B cell (primary cell): ENCODE results near the gene BSND. TPM values are rescaled to one million over a fixed set of nuclear protein-coding genes. Genes with fewer than 3 reads are reported as not detected.

Source experiments
- ATAC-seq: fragments of 200-7000 bp; cut with Tn5 transposase; one replicate; pipeline ENCODE4 v1.10.0; 2021; ENCODE audit warnings: low read depth, mild to moderate bottlenecking, moderate number of reproducible peaks, moderate library complexity
- CTCF ChIA-PET: fragments of 350-600 bp; sonication (Branson Sonifier 250); formaldehyde crosslinking; loops from one replicate; lab custom pipeline; 2021; ENCODE audit warnings: antibody characterized with exemption, inconsistent platforms; lab: Charles Lee
- POLR2A ChIA-PET: fragments of 350-600 bp; sonication (Branson Sonifier 250); formaldehyde crosslinking; loops from one replicate; lab custom pipeline; 2021; ENCODE audit warnings: antibody characterized with exemption; lab: Charles Lee
- DNase-seq: peaks from one replicate; pipeline ENCODE4 v3.0.0; 2013
- H2AFZ ChIP-seq: 2 replicates; pipeline ENCODE4 v1.6.1; 2012; ENCODE audit warnings: mild to moderate bottlenecking, low read depth, low read length; ENCODE audit not compliant: insufficient read depth, poor library complexity, severe bottlenecking
- H3K27ac ChIP-seq, 2 donors: 1 replicate in 1 of 2; 2 replicates in 1 of 2; pipeline ENCODE4 v1.5.1; 2012 to 2013; ENCODE audit warnings: low read length in 2 of 2, mild to moderate bottlenecking in 2 of 2, moderate library complexity in 1 of 2
- H3K27me3 ChIP-seq, 4 experiments: fragments of 200-600 bp in 1 of 4; sonication (generic) in 1 of 4; replicated peaks in 1 of 4; 1 replicate in 2 of 4; 2 replicates in 2 of 4; pipeline versions ENCODE4 v1.6.1 to v1.7.0; 2013 to 2016; ENCODE audit warnings: low read length in 3 of 4, mild to moderate bottlenecking in 2 of 4, mixed read lengths in 1 of 4, moderate library complexity in 1 of 4; ENCODE audit not compliant: insufficient read depth in 4 of 4, control insufficient read depth in 3 of 4; ENCODE audit errors: control extremely low read depth in 1 of 4
- H3K36me3 ChIP-seq, 2 experiments: replicated peaks in 1 of 2; 1 replicate in 1 of 2; 2 replicates in 1 of 2; pipeline versions ENCODE4 v1.6.1 to v1.7.1; 2013; ENCODE audit warnings: low read length in 1 of 2; ENCODE audit not compliant: insufficient read depth in 2 of 2, control insufficient read depth in 1 of 2; ENCODE audit errors: control extremely low read depth in 1 of 2, extremely low read depth in 1 of 2
- H3K4me1 ChIP-seq, 2 donors: fragments of 200-600 bp in 1 of 2; sonication (generic) in 1 of 2; 1 replicate in 1 of 2; 2 replicates in 1 of 2; pipeline versions ENCODE4 v1.5.1 to v1.6.1; 2013 to 2017; ENCODE audit warnings: low read length in 2 of 2; ENCODE audit not compliant: control insufficient read depth in 2 of 2, insufficient read depth in 2 of 2
- H3K4me2 ChIP-seq: replicated peaks from 2 replicates; pipeline ENCODE3; 2012; ENCODE audit warnings: mild to moderate bottlenecking, low read depth, low read length; ENCODE audit not compliant: poor library complexity, severe bottlenecking
- H3K4me3 ChIP-seq, 5 experiments: fragments of 200-600 bp in 1 of 5; sonication (generic) in 1 of 5; 1 replicate in 3 of 5; 2 replicates in 2 of 5; pipeline versions ENCODE4 v1.5.1 to v1.7.0; 2011 to 2016; ENCODE audit warnings: low read length in 4 of 5, mild to moderate bottlenecking in 4 of 5, low read depth in 2 of 5, control low read depth in 1 of 5, moderate library complexity in 1 of 5; ENCODE audit not compliant: insufficient read depth in 1 of 5; ENCODE audit errors: control extremely low read depth in 1 of 5, extremely low read depth in 1 of 5
- H3K79me2 ChIP-seq: fragments of 200-600 bp; sonication (generic); one replicate; pipeline ENCODE4 v1.6.0; 2016; ENCODE audit warnings: low read length; ENCODE audit not compliant: control insufficient read depth, insufficient read depth
- H3K9ac ChIP-seq: fragments of 200-600 bp; sonication (generic); 2 replicates; pipeline ENCODE4 v1.6.1; 2017; ENCODE audit warnings: mild to moderate bottlenecking, low read length, moderate library complexity
- H3K9me3 ChIP-seq, 3 donors: one replicate each; pipeline versions ENCODE4 v1.6.1 to v1.7.1; 2013; ENCODE audit warnings: low read length in 2 of 3; ENCODE audit not compliant: control insufficient read depth in 2 of 3, insufficient read depth in 1 of 3; ENCODE audit errors: control extremely low read depth in 1 of 3
- H4K20me1 ChIP-seq: 2 replicates; pipeline ENCODE4 v1.6.0; 2012; ENCODE audit warnings: mild to moderate bottlenecking, low read length; ENCODE audit not compliant: insufficient read depth, control insufficient read depth, poor library complexity, severe bottlenecking
- H3K27ac Mint-ChIP-seq: one replicate; pipeline ENCODE4 v1.8.0; 2021; ENCODE audit warnings: mixed read lengths
- H3K27me3 Mint-ChIP-seq: one replicate; pipeline ENCODE4 v1.8.0; 2021; ENCODE audit warnings: mixed read lengths
- H3K4me1 Mint-ChIP-seq: one replicate; pipeline ENCODE4 v1.8.0; 2021; ENCODE audit warnings: mixed read lengths
- H3K4me3 Mint-ChIP-seq: one replicate; pipeline ENCODE4 v1.8.0; 2021; ENCODE audit warnings: mixed read lengths
- H3K9me3 Mint-ChIP-seq: one replicate; pipeline ENCODE4 v1.8.0; 2022; ENCODE audit warnings: mixed read lengths; ENCODE audit not compliant: insufficient read depth
- CTCF ChIP-seq: fragments of 200-600 bp; IDR thresholded peaks from one replicate; pipeline ENCODE4 v1.8.0; 2022; ENCODE audit warnings: antibody characterized with exemption, mild to moderate bottlenecking
- EZH2 ChIP-seq: IDR thresholded peaks from 2 replicates; pipeline ENCODE4 v1.6.1; 2012; ENCODE audit warnings: borderline replicate concordance, low read depth, mild to moderate bottlenecking, moderate library complexity, low read length; ENCODE audit not compliant: insufficient read depth, poor library complexity, severe bottlenecking
- WGBS: methylation state at CpG from one replicate; pipeline ENCODE4 v1.1.5; 2013; ENCODE audit warnings: missing lambda C conversion rate; ENCODE audit not compliant: insufficient coverage; 5-methylcytosine and 5-hydroxymethylcytosine counted together
- intact Hi-C: fragments of 100-400 bp; cut with micrococcal nuclease; formaldehyde crosslinking; loops from one replicate; pipeline ENCODE4 v1.10.0; 2022
- polyA plus RNA-seq: library from polyadenylated mRNA; depleted of rRNA; stranded (reverse); fragments of >200 nt; gene quantifications from 2 replicates; pipeline ENCODE4 v1.2.3, GENCODE V29; 2012
- total RNA-seq, 2 donors: library from RNA; stranded (reverse); fragments of 120-200 nt in 1 of 2; gene quantifications; 1 replicate in 1 of 2; 2 replicates in 1 of 2; pipeline versions ENCODE4 v1.2.3 to v1.2.4, GENCODE V29; 2013 to 2022

BSND gene
- total and polyA plus RNA-seq, 2 donors (not counting 1 experiment from before 2014, with no cell fraction given), result not detected

GRCh38 chr1:55043726-55044125 is 45.0 kb downstream of the BSND start:
- no peak overlapping the region for H3K4me2 ChIP-seq
- ATAC-seq, result no peak
- H3K27me3 Mint-ChIP-seq, result peaks cover 36% of the 10 kb centered on the region
- intact Hi-C loops, result no loop called here
- H3K9me3 Mint-ChIP-seq, result no peaks in the 10 kb centered on the region
- peaks cover 0 to 14% (median 3%) of the 10 kb centered on the region in 4 experiments for H3K27me3 ChIP-seq
- ChIA-PET CTCF (no interaction called here), POLR2A (no interaction called here)
- H3K79me2 ChIP-seq, result no peaks in the 10 kb centered on the region
- H3K4me1 Mint-ChIP-seq, result no peaks in the 10 kb centered on the region
- H3K4me3 Mint-ChIP-seq, result no peak overlapping the region
- H3K9me3 ChIP-seq, result no peaks in the 10 kb centered on the region
- TF ChIP-seq EZH2 (no peak), CTCF (no peak)
- no peak overlapping the region for H3K27ac ChIP-seq
- WGBS, result 96% methylated on average over 9 of the region's 9 CpGs
- H2AFZ ChIP-seq, result no peak overlapping the region
- H3K36me3 ChIP-seq, result no peaks in the 10 kb centered on the region
- DNase-seq, result no peak
- H3K4me3 ChIP-seq, result no peak overlapping the region
- H3K4me1 ChIP-seq, result no peaks in the 10 kb centered on the region
- H4K20me1 ChIP-seq, result no peaks in the 10 kb centered on the region
- H3K27ac Mint-ChIP-seq, result no peak overlapping the region
- no peak overlapping the region for H3K9ac ChIP-seq

- no peaks in the 10 kb centered on the region for H3K4me1 Mint-ChIP-seq
- no peak overlapping the region for H3K4me3 ChIP-seq
- no peak overlapping the region for H3K27ac ChIP-seq
- peaks cover 0 to 10% (median 3%) of the 10 kb centered on the region in 4 experiments for H3K27me3 ChIP-seq
- no peaks in the 10 kb centered on the region for H3K4me1 ChIP-seq
- no peak overlapping the region for H3K4me2 ChIP-seq
- POLR2A ChIA-PET, result interaction anchor here (0.6 kb wide), 1 partner anchor 424 kb away, joined by 3 read pairs; no protein-coding TSS in a partner anchor
- CTCF ChIA-PET, result no interaction called here
- ATAC-seq (no peak), DNase-seq (no peak)
- H3K27me3 Mint-ChIP-seq, result peaks cover 32% of the 10 kb centered on the region
- no peak overlapping the region for H3K4me3 Mint-ChIP-seq
- no peaks in the 10 kb centered on the region for H4K20me1 ChIP-seq
- no peaks in the 10 kb centered on the region for H3K9me3 Mint-ChIP-seq
- H3K27ac Mint-ChIP-seq, result no peak overlapping the region
- no peaks in the 10 kb centered on the region for H3K36me3 ChIP-seq
- 86% methylated on average over 14 of the region's 15 CpGs for WGBS
- no peak overlapping the region for H3K9ac ChIP-seq
- no peaks in the 10 kb centered on the region for H3K9me3 ChIP-seq
- no peaks in the 10 kb centered on the region for H3K79me2 ChIP-seq
- intact Hi-C loops, result no loop called here
- TF ChIP-seq CTCF (no peak), EZH2 (no peak)
- no peak overlapping the region for H2AFZ ChIP-seq
Measured at GRCh38 chr1:55044617-55045397, 46.1 kb downstream of the BSND start.
